Measurements from ENCODE around the gene SLC41A1. TPM values are rescaled to one million over a fixed set of nuclear protein-coding genes. Genes with fewer than 3 reads are reported as not detected.

The SLC41A1 gene
- total and polyA plus RNA-seq, 2 donors (not counting 1 experiment from before 2014, with no cell fraction given): 15.8 to 24.2 TPM

GRCh38 chr1:205810448-205811157, 2.4 kb downstream of the SLC41A1 start:
- Histone ChIP-seq H3K4me2 (replicated peaks; ENCODE audit: low read depth, low read length, poor library complexity, severe bottlenecking) (no peak overlapping the region), H3K9me3 (ENCODE audit: control extremely low read depth in 1 of 3, control insufficient read depth in 2 of 3, insufficient read depth in 1 of 3, low read length in 2 of 3) (no peaks in the 10 kb centered on the region), H3K36me3 (replicated peaks in 1 of 2; ENCODE audit: control extremely low read depth in 1 of 2, control insufficient read depth in 1 of 2, extremely low read depth in 1 of 2, insufficient read depth in 2 of 2, low read length in 1 of 2) (peaks cover 0 to 25% of the 10 kb centered on the region in 2 experiments), H3K27ac (ENCODE audit: low read length in 2 of 2) (no peak overlapping the region), H3K4me1 (ENCODE audit: control insufficient read depth in 2 of 2, insufficient read depth in 2 of 2, low read length in 2 of 2) (peaks cover 42 to 55% of the 10 kb centered on the region in 2 donors), H3K9ac (ENCODE audit: low read length) (no peak overlapping the region), H4K20me1 (ENCODE audit: control insufficient read depth, insufficient read depth, low read length, poor library complexity, severe bottlenecking) (no peaks in the 10 kb centered on the region), H3K79me2 (ENCODE audit: control insufficient read depth, insufficient read depth, low read length) (peaks cover 42% of the 10 kb centered on the region), H2AFZ (ENCODE audit: insufficient read depth, low read depth, low read length, poor library complexity, severe bottlenecking) (no peak overlapping the region), H3K4me3 (ENCODE audit: control extremely low read depth in 1 of 5, extremely low read depth in 1 of 5, insufficient read depth in 1 of 5, low read depth in 2 of 5, low read length in 4 of 5) (no peak overlapping the region), H3K27me3 (replicated peaks in 1 of 4; ENCODE audit: control extremely low read depth in 1 of 4, control insufficient read depth in 3 of 4, insufficient read depth in 4 of 4, low read length in 3 of 4) (no peaks in the 10 kb centered on the region)
- no peaks in the 10 kb centered on the region for H3K9me3 Mint-ChIP-seq (ENCODE audit: insufficient read depth)
- ATAC-seq (ENCODE audit: low read depth) (no peak), DNase-seq (no peak)
- no peaks in the 10 kb centered on the region for H3K27me3 Mint-ChIP-seq
- POLR2A ChIA-PET: no interaction called here
- CTCF ChIA-PET: interaction anchor here (0.6 to 1.8 kb wide), 11 partner anchors 11 to 281 kb away, joined by 3 to 6 read pairs (median 4); partner anchors contain the start of gene RAB29
- intact Hi-C loops (cut with micrococcal nuclease): no loop called here
- 100% methylated on average over 7 of the region's 12 CpGs for WGBS (ENCODE audit: insufficient coverage)
- no peak overlapping the region for H3K4me3 Mint-ChIP-seq
- H3K4me1 Mint-ChIP-seq: peaks cover 70% of the 10 kb centered on the region
- TF ChIP-seq EZH2 (IDR thresholded peaks at IDR 0.05; ENCODE audit: borderline replicate concordance, insufficient read depth, low read depth, low read length, poor library complexity, severe bottlenecking) (no peak), CTCF (IDR thresholded peaks at IDR 0.05) (no peak)
- no peak overlapping the region for H3K27ac Mint-ChIP-seq

GRCh38 chr1:205809942-205810345, 3.1 kb downstream of the SLC41A1 start:
- H3K9me3 Mint-ChIP-seq (ENCODE audit: insufficient read depth): no peaks in the 10 kb centered on the region
- peaks cover 5% of the 10 kb centered on the region for H4K20me1 ChIP-seq (ENCODE audit: control insufficient read depth, insufficient read depth, low read length, poor library complexity, severe bottlenecking)
- intact Hi-C loops (cut with micrococcal nuclease): no loop called here
- no peaks in the 10 kb centered on the region for H3K9me3 ChIP-seq (ENCODE audit: control extremely low read depth in 1 of 3, control insufficient read depth in 2 of 3, insufficient read depth in 1 of 3, low read length in 2 of 3)
- CTCF ChIA-PET: interaction anchor here (0.6 to 1.6 kb wide), 6 partner anchors 16 to 167 kb away, joined by 3 to 6 read pairs (median 4); no protein-coding TSS in a partner anchor
- TF ChIP-seq EZH2 (IDR thresholded peaks at IDR 0.05; ENCODE audit: borderline replicate concordance, insufficient read depth, low read depth, low read length, poor library complexity, severe bottlenecking) (no peak), CTCF (IDR thresholded peaks at IDR 0.05) (no peak)
- POLR2A ChIA-PET: no interaction called here
- no peak overlapping the region for H2AFZ ChIP-seq (ENCODE audit: insufficient read depth, low read depth, low read length, poor library complexity, severe bottlenecking)
- no peak overlapping the region for H3K9ac ChIP-seq (ENCODE audit: low read length)
- peak overlapping the region; percentile 26 for H3K27ac Mint-ChIP-seq
- ATAC-seq (ENCODE audit: low read depth) (no peak), DNase-seq (no peak)
- peaks cover 0 to 25% of the 10 kb centered on the region in 2 experiments for H3K36me3 ChIP-seq (replicated peaks in 1 of 2; ENCODE audit: control extremely low read depth in 1 of 2, control insufficient read depth in 1 of 2, extremely low read depth in 1 of 2, insufficient read depth in 2 of 2, low read length in 1 of 2)
- H3K27ac ChIP-seq (ENCODE audit: low read length in 2 of 2): no peak overlapping the region
- H3K4me3 ChIP-seq (ENCODE audit: control extremely low read depth in 1 of 5, extremely low read depth in 1 of 5, insufficient read depth in 1 of 5, low read depth in 2 of 5, low read length in 4 of 5): no peak overlapping the region
- peaks cover 46% of the 10 kb centered on the region for H3K79me2 ChIP-seq (ENCODE audit: control insufficient read depth, insufficient read depth, low read length)
- peaks cover 76% of the 10 kb centered on the region for H3K4me1 Mint-ChIP-seq
- no peak overlapping the region for H3K4me2 ChIP-seq (replicated peaks; ENCODE audit: low read depth, low read length, poor library complexity, severe bottlenecking)
- H3K4me1 ChIP-seq (ENCODE audit: control insufficient read depth in 2 of 2, insufficient read depth in 2 of 2, low read length in 2 of 2): peaks cover 49 to 61% of the 10 kb centered on the region in 2 donors
- no peak overlapping the region for H3K4me3 Mint-ChIP-seq
- H3K27me3 Mint-ChIP-seq: no peaks in the 10 kb centered on the region
- no peaks in the 10 kb centered on the region for H3K27me3 ChIP-seq (replicated peaks in 1 of 4; ENCODE audit: control extremely low read depth in 1 of 4, control insufficient read depth in 3 of 4, insufficient read depth in 4 of 4, low read length in 3 of 4)
- WGBS (ENCODE audit: insufficient coverage): over 99% methylated on average over 12 of the region's 14 CpGs

All from B cell (primary cell).